GM10248 (cell line): Measurements from ENCODE around the gene ACSS1.

Experiments
- CTCF ChIA-PET: fragments of 300-600 bp; sonication (Branson Sonifier 250); formaldehyde crosslinking; extraction: SDS; loops from one replicate; lab custom pipeline; 2021; ENCODE audit warnings: antibody characterized with exemption; lab: Yijun Ruan, JAX
- POLR2A ChIA-PET: fragments of 350-650 bp; sonication (Branson Sonifier 250); formaldehyde crosslinking; extraction: SDS; loops from one replicate; lab custom pipeline; 2020; ENCODE audit warnings: antibody characterized with exemption; lab: Yijun Ruan, JAX
- DNase-seq: peaks from one replicate; pipeline ENCODE4 v3.0.0; 2012; ENCODE audit errors: extremely low spot score
- TF ChIP-seq, protein P1 (sequence below): IDR thresholded peaks from 2 replicates; pipeline ENCODE4 v1.5.1; 2012; ENCODE audit warnings: mild to moderate bottlenecking, low read depth; ENCODE audit errors: extremely low read depth, missing control alignments, control extremely low read depth

ACSS1 gene

DNA sequence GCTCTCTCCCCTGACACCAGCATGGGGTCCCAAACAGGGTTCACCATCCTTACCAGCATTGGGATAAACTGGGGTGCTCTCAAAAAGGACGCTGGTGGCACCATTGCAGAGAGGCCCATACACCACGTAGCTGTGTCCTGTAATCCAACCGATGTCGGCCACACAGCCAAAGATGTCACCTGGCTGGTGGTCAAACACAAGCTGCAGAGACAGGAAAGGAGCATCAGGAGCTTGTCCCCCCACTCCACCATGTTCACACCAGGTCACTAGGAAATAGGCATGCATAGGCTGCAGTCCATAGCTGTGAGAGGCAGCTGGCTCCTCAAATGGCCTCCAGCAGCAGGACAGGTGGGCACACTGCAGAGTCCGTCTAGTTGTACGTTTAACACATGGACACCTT lies 36.6 kb downstream of the ACSS1 start:
- ChIA-PET CTCF (interaction anchor here (3.4 kb wide), 1 partner anchor 12 kb away, joined by 12 read pairs; no protein-coding TSS in a partner anchor), POLR2A (no interaction called here)
- TF ChIP-seq, protein P1, sequence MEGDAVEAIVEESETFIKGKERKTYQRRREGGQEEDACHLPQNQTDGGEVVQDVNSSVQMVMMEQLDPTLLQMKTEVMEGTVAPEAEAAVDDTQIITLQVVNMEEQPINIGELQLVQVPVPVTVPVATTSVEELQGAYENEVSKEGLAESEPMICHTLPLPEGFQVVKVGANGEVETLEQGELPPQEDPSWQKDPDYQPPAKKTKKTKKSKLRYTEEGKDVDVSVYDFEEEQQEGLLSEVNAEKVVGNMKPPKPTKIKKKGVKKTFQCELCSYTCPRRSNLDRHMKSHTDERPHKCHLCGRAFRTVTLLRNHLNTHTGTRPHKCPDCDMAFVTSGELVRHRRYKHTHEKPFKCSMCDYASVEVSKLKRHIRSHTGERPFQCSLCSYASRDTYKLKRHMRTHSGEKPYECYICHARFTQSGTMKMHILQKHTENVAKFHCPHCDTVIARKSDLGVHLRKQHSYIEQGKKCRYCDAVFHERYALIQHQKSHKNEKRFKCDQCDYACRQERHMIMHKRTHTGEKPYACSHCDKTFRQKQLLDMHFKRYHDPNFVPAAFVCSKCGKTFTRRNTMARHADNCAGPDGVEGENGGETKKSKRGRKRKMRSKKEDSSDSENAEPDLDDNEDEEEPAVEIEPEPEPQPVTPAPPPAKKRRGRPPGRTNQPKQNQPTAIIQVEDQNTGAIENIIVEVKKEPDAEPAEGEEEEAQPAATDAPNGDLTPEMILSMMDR: no peak
- DNase-seq: no peak

DNA sequence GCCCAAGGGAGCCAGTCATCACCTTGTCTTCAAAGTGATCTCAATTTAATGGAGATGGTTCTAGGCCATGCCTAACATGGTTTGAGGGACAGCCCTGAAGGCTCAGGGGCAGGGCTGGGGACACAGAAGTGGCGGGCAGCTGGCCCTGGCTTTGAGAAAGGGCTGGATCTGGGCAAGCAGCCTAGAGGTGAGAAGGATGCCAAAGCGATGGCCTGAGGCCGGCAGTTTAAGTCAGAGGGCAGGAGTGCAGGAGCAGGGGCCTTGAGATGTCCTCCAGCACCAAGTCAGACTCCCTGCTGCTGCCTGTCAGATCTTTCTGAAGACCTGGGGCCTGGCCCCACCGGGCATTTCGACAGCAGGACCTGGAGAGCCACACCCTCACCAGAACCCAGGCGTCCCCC lies 37.0 kb downstream of the ACSS1 start:
- DNase-seq: no peak
- CTCF ChIA-PET: interaction anchor here (3.4 kb wide), 1 partner anchor 13 kb away, joined by 12 read pairs; no protein-coding TSS in a partner anchor
- TF ChIP-seq, protein P1: no peak
- POLR2A ChIA-PET: no interaction called here

DNA sequence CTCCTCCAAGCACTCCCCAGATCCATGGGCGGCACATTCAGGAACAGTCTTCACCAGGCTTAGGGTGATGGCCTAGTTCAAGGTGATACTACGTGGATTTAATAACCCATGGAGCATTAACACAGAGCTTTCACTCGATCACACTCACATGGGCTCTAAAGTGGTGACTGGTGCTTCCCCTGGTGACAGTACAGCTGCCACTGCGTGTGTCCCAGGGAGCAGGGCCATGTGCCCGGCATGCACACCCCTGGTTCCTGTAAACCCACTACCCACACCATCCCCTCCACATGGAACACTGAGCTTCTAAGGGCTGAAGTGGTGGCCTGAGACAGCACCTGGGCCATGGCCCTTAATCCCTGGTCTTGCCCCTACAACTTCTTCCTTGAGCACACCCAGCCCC lies 37.6 kb downstream of the ACSS1 start:
- CTCF ChIA-PET: interaction anchor here (3.4 kb wide), 1 partner anchor 13 kb away, joined by 12 read pairs; no protein-coding TSS in a partner anchor
- POLR2A ChIA-PET: no interaction called here
- TF ChIP-seq, protein P1: no peak
- DNase-seq: no peak

DNA sequence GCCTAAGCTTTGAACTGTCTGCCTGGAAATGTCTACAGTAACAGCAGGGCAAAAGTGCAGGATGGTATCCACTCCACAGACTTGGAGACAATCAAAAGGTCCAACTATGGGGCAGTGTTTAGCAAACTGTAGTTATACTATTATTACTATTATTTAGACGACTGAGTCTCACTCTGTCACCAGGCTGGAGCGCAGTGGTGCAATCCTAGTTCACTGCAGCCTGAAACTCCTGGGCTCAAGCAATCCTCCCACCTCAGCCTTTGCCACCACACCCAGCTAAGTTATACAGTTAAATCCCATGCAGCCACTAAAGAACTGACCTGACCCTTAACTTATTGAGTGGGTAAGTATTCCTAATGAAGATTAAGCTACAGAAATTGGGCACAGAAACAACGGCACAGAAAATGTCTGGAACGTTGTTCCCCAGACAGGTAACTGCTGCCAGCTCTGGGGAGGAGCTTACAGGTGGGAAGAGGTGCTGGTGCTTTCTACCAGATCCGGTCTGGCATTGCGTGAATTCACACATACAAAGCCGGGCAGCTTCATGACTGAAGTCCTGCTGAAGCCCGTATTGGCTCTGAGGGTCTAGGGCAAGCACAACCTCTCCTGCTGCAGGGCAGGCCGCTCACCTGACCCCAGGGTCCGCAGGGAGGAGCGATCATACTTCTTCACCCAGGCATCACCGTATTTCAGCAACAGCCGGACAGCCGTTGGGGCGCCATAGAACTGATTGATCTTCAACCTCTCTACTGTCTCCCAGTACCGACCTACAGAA lies 38.4 kb downstream of the ACSS1 start:
- ChIA-PET POLR2A (no interaction called here), CTCF (interaction anchor here (3.4 kb wide), 1 partner anchor 14 kb away, joined by 12 read pairs; no protein-coding TSS in a partner anchor)
- TF ChIP-seq, protein P1: no peak
- DNase-seq: no peak

DNA sequence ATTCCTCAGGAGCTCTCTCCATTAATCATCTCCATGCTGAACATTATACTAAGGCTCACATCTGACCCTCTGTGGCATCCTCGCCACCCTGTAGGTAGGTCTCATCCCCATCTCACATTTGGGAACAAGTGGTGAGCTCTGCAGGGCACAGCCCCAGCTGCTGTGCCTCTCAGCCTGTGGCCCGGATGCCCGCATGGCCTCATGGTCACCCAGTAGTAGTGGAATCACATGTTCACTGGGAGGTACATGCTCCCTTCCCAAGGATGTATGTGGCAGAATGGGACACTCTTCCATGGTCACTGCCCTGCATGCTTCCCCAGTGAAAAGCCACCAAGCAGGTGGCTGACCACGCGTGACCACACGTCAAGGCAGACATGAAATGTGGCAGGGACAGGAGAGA lies 39.1 kb downstream of the ACSS1 start:
- ChIA-PET POLR2A (no interaction called here), CTCF (interaction anchor here (1.0 to 3.4 kb wide), 2 partner anchors 15 to 25 kb away, joined by 3 to 12 read pairs; no protein-coding TSS in a partner anchor)
- no peak for DNase-seq
- TF ChIP-seq, protein P1: no peak

DNA sequence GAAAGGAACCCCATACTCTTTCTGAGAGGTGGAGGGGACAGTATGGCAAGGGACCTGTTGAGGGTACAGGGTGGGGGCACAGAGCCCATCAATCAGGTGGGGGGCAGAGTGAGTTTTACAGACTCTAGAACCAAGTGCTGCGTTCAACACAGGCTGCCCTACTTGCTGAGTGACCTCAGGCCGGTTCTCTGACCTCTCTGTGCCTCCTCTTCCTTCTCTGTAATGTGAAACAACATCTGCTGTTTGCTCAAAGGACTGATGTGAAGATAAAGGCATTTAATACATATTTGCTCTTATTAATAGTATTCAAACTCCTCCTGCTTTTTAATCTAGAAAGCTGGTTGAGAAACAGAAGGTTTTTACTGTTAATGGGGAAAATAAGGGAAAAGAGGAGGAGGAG lies 39.5 kb downstream of the ACSS1 start:
- TF ChIP-seq, protein P1: no peak
- POLR2A ChIA-PET: no interaction called here
- DNase-seq: no peak
- CTCF ChIA-PET: interaction anchor here (1.0 to 3.4 kb wide), 3 partner anchors 15 to 24 kb away, joined by 3 to 12 read pairs (median 3); no protein-coding TSS in a partner anchor
